Umbilical cord (tissue), 2 donors: ENCODE results near the gene DPEP2. TPM values are rescaled to one million over a fixed set of nuclear protein-coding genes. Genes with fewer than 3 reads are reported as not detected.
"Not testable (repeated sequence)": the region's sequence is repeated elsewhere in the genome, so short reads cannot be mapped to it uniquely, and the experiment has no call there.

ENCODE experiments used
- DNase-seq: peaks from one replicate; pipeline ENCODE4 v3.0.0-alpha.2; 2015; ENCODE audit warnings: low spot score
- total RNA-seq: library from RNA; depleted of rRNA; stranded (reverse); fragments of >200 nt; gene quantifications from one replicate; pipeline ENCODE4 v1.2.3, GENCODE V29; 2014; ENCODE audit warnings: low replicate concordance; ENCODE audit not compliant: insufficient read depth

The DPEP2 gene
- 5.1 TPM for total RNA-seq

DNA sequence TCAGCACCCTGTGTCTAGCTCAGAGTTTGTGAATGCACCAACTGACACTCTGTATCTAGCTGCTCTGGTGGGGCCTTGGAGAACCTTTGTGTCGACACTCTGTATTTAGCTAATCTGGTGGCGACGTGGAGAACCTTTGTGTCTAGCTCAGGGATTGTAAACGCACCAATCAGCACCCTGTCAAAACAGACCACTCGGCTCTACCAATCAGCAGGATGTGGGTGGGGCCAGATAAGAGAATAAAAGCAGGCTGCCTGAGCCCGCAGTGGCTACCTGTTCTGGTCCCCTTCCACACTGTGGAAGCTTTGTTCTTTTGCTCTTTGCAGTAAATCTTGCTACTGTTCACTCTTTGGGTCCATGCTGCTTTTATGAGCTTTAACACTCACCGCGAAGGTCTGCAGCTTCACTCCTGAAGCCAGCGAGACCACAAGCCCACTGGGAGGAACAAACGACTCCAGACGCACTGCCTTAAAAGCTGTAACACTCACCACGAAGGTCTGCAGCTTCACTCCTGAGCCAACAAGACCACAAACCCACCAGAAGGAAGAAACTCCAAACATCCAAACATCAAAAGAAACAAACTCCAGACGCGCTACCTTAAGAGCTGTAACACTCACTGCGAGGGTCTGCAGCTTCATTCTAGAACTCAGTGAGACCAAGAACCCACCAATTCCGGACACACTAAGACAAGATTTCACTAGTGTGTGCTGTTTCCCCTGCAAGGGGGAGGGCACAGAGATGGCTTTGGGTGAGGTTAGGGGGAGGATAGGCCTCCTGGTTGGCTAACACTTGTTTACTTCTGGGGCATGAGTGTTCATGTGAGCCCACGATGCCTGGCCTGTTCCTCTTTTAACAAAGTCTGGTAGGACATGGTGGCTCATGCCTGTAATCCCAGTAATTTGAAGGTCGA is at the start of gene DPEP2:
TSS of gene DPEP2 (minus strand) at position 706 of the 910 bp plus-strand sequence. CDS start 6,272 bp downstream, outside the sequence.
- DNase-seq, result not testable (repeated sequence)

DNA sequence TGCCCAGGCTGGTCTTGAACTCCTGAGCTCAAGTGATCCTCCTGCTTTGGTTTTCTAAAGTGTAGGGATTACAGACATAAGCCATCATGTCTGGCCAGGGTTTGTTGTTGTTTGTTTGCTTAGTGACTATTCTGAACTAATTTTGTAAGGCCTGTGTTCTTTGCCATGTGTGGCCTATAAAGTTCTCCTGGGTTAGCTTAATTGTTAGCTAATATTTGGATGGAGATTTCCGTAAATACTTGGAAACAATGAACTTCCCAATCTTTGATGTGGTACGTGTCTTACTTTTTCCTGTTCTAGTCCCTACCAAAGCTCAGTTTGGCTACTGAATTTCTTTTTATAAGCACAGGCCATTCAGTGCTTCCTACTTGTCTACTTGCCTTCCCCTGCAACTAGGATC is 48.7 kb upstream of the DPEP2 start:
- no peak for DNase-seq

DNA sequence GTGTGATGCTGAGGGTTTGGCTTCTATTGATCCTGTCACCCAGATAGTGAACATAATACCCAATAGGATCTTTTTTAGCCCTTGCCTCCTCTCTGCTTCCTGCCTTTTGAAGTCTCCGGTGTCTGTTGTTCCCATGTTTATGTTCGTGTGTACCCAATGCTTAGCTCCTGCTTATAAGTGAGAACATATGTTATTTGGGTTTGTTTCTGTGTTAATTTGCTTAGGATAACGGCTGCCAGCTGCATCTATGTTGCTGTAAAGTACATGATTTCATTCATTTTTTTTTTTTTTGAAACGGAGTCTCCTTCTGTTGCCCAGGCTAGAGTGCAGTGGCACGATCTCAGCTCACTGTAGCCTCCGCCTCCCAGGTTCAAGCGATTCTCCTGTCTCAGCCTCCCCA is 46.8 kb upstream of the DPEP2 start:
- DNase-seq, result no peak

GRCh38 chr16:68041783-68042182 is 42.5 kb upstream of the DPEP2 start:
- DNase-seq, result no peak

GRCh38 chr16:68040506-68041288 is 41.4 kb upstream of the DPEP2 start:
- peak; percentile 56 for DNase-seq

DNA sequence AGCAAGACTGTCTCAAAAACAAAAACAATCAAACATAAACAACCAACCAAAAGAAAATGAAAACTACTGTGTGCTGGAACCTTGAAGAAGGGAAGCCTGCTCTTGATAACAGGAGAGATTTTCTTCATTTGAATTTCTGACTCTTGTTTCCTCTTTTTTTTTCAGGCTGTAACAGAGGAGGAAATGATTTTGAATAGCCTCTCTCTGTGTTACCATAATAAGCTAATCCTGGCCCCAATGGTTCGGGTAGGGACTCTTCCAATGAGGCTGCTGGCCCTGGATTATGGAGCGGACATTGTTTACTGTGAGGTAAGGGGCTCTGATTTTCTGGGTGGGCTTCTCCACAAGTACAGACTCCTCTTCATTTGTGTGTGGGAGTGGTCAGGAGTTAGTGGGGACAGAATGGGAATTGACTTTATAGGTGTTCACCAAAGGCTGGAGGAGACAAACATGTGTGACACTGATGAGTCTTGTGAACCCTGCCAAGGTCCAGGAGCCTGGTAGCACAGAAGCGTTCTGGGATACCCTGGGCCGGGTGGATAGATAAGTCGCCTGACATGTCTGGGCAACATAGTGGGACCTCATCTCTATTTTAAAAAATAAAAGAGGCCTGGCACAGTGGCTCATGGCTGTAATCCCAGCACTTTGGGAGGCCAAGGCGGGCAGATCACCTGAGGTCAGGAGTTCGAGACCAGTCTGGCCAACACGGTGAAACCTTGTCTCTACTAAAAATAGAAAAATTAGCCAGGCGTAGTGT is 38.7 kb upstream of the DPEP2 start:
- no peak for DNase-seq

DNA sequence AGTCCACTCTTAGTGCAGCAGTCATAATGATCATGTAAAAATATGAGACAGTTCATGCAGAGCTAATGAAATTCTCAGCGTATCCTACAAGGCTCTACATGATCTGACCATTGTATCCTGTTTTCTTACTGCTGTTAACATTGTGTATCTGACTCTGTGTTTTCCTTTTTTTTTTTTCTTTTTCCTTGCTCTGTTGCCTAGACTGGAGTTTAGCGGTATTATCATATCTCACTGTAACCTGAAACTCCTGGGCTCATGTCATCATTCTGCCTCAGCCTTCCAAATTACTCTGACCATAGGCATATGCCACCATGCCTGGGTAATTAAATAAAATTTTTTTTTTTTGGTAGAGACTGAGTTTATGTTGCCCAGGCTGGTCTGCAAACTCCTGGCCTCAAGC is 35.9 kb upstream of the DPEP2 start:
- DNase-seq, result no peak

GRCh38 chr16:68033101-68033500 is 33.8 kb upstream of the DPEP2 start:
- DNase-seq, result no peak

GRCh38 chr16:68031951-68032350 is 32.7 kb upstream of the DPEP2 start:
- DNase-seq, result no peak

- DNase-seq, result not testable (repeated sequence)
These were observed 30.8 kb upstream of the DPEP2 start for GRCh38 chr16:68030108-68030507.

DNA sequence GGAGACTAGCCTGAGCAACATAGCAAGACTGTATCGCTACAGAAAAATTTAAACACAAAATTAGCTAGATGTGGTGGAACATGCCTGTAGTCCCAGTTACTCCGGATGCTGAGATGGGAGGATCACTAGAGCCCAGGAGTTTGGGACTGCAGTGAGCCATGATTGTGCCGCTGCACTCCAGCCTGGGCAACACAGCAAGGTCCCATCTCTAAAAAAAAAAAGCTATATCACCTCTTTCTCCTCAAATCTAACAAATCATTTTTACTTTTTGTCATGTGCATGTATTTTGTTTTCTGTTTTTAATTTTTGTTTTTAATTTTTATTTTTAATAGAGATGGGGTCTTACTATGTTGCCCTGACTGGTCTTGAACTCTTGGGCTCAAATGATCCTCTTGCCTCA is 29.7 kb upstream of the DPEP2 start:
- no peak for DNase-seq

- peak; percentile 92 for DNase-seq
These were observed 23.6 kb upstream of the DPEP2 start, which contains the start of the genes DDX28 and DUS2 for GRCh38 chr16:68022728-68023537. Gene DDX28 (minus strand): TSS chr16:68023232. CDS start chr16:68023202, 30 bp downstream. Gene DUS2 (plus strand): TSS chr16:68023284. CDS start chr16:68038024, 14,740 bp downstream.

GRCh38 chr16:68022278-68022727 is 23.0 kb upstream of the DPEP2 start:
- DNase-seq, result no peak

DNA sequence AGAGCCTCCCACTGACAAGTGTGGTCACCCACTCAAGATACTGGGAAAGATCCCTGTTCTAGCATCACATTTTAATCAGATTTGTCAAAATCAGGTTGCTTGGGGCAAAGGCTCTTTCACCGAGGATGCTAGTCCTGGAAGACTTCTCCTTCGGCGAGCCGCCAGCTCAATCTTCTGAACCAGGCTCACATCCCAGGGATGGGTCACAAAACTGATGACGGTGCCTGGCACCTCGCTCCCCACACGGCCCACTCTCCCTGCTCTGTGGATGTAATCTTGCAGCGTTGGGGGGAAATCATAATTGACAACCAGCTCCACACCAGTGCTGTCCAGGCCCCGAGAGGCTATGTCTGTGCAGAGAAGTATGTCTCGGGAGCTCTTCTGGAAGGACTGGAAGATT is 22.2 kb upstream of the DPEP2 start:
- no peak for DNase-seq

- no peak for DNase-seq
These were observed 19.9 kb upstream of the DPEP2 start for GRCh38 chr16:68019167-68019680.

GRCh38 chr16:68015681-68016080 is 16.4 kb upstream of the DPEP2 start, which contains the start of gene DPEP2NB:
Gene DPEP2NB (minus strand): TSS chr16:68015911. CDS start chr16:68015770, 141 bp downstream.
- DNase-seq, result no peak

DNA sequence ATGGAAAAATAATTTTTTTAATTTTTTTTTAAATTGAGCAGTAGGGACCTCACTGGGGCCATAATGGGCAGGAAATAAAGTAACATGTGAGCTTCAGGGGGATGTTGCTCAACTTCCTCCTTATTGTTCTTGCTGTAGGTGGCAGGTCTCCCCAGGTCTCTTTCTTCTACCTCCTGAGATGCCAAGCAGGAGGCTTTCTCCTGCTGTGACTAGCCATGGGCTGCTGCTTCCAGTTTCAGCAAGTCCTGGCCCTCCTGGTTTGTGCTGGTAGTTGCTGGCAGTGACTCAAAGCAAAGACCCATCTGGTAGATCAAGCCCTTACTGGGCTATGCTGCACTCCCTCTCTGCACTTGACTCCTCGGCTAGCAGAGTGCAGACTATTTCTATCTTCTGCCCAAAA is 14.2 kb upstream of the DPEP2 start:
- no peak for DNase-seq

GRCh38 chr16:68009872-68010271 is 10.6 kb upstream of the DPEP2 start:
- DNase-seq, result not testable (repeated sequence)

- no peak for DNase-seq
These were observed 10.0 kb upstream of the DPEP2 start for GRCh38 chr16:68009157-68009735.

DNA sequence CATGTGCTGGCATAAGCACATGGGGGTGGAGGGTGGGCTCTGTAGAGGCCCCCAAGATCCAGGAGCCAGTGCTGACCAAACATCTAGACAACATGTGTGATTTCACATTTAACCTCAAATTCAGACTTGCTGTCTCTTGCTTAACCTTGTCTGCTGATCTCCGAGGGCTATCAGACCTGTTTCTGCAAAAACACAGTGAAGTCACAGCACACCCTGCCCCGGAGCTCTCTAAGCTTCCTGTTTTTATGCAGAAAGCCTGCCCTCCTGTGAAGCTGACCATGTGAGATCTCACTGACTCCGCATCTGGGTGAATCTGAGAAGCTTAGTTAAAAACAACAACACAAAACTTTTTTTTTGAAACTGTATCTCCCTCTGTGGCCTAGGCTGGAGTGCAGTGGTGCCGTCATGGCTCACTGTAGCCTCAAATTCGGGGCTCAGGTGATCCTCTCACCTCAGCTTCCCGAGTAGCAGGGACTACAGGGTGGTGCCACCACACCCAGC is 6.6 kb upstream of the DPEP2 start:
- peak; percentile 67 for DNase-seq
